Activated CD8-positive, alpha-beta T cell treated with anti-CD3 and anti-CD28 coated beads for 36 hours (primary cell): Measurements from ENCODE around the gene FBXO24. TPM values are rescaled to one million over a fixed set of nuclear protein-coding genes. Genes with fewer than 3 reads are reported as not detected.
"Not testable (repeated sequence)": the region's sequence is repeated elsewhere in the genome, so short reads cannot be mapped to it uniquely, and the experiment has no call there.

Experiments used
- ATAC-seq: fragments of 200-7000 bp; cut with Tn5 transposase; one replicate; pipeline ENCODE4 v1.10.0; 2021; ENCODE audit warnings: mild to moderate bottlenecking, moderate library complexity
- CTCF ChIA-PET: fragments of 350-600 bp; sonication (Branson Sonifier 250); formaldehyde crosslinking; loops from one replicate; lab custom pipeline; 2021; ENCODE audit warnings: antibody characterized with exemption; lab: Charles Lee
- POLR2A ChIA-PET: fragments of 350-600 bp; sonication (Branson Sonifier 250); formaldehyde crosslinking; loops from one replicate; lab custom pipeline; 2021; ENCODE audit warnings: antibody characterized with exemption; lab: Charles Lee
- DNase-seq: peaks from one replicate; pipeline ENCODE4 v3.0.0-alpha.2; 2020
- H3K27ac Mint-ChIP-seq: one replicate; pipeline ENCODE4 v1.8.0; 2021; ENCODE audit warnings: mild to moderate bottlenecking, mixed read lengths
- H3K27me3 Mint-ChIP-seq: one replicate; pipeline ENCODE4 v1.8.0; 2021; ENCODE audit warnings: mixed read lengths
- H3K36me3 Mint-ChIP-seq: one replicate; pipeline ENCODE4 v1.8.0; 2021; ENCODE audit warnings: low read depth, mixed read lengths
- H3K4me1 Mint-ChIP-seq: one replicate; pipeline ENCODE4 v1.8.0; 2021; ENCODE audit warnings: low read depth, mixed read lengths
- H3K4me3 Mint-ChIP-seq: one replicate; pipeline ENCODE4 v1.8.0; 2021; ENCODE audit warnings: mild to moderate bottlenecking, moderate library complexity, mixed read lengths
- H3K9me3 Mint-ChIP-seq: one replicate; pipeline ENCODE4 v1.8.0; 2021; ENCODE audit warnings: mixed read lengths
- CTCF ChIP-seq: fragments of 200-600 bp; IDR thresholded peaks from one replicate; pipeline ENCODE4 v1.8.0; 2022; ENCODE audit warnings: antibody characterized with exemption, mild to moderate bottlenecking
- intact Hi-C: fragments of 100-400 bp; cut with micrococcal nuclease; formaldehyde crosslinking; loops from one replicate; pipeline ENCODE4 v1.10.0; 2022
- total RNA-seq, 2 experiments: library from RNA; stranded (reverse); gene quantifications; one replicate each; pipeline ENCODE4 v1.2.3, GENCODE V29; 2021

Gene FBXO24
- total RNA-seq, 2 experiments from 2014 or later, result 1.4 to 1.5 TPM

GRCh38 chr7:100563100-100563564 lies 23.0 kb upstream of the FBXO24 start:
- Mint-ChIP-seq H3K36me3 (peaks cover 25% of the 10 kb centered on the region), H3K4me3 (no peak overlapping the region), H3K4me1 (peaks cover 21% of the 10 kb centered on the region), H3K9me3 (no peaks in the 10 kb centered on the region), H3K27me3 (no peaks in the 10 kb centered on the region), H3K27ac (no peak overlapping the region)
- POLR2A ChIA-PET, result interaction anchor here (1.2 to 2.6 kb wide), 3 partner anchors 17 to 85 kb away, joined by 3 to 7 read pairs (median 4); no protein-coding TSS in a partner anchor
- CTCF ChIA-PET, result interaction anchor here (1.3 to 4.7 kb wide), 19 partner anchors 9 to 162 kb away, joined by 3 to 39 read pairs (median 6); partner anchors contain the start of genes FBXO24, LRCH4, MOSPD3 and TSC22D4
- no peak for DNase-seq
- intact Hi-C loops, result no loop called here
- no peak for ATAC-seq
- TF ChIP-seq CTCF, result no peak

GRCh38 chr7:100563809-100564400 lies 22.2 kb upstream of the FBXO24 start:
- TF ChIP-seq CTCF, result peak; percentile 95
- no peak overlapping the region for H3K27ac Mint-ChIP-seq
- no peaks in the 10 kb centered on the region for H3K9me3 Mint-ChIP-seq
- H3K27me3 Mint-ChIP-seq, result no peaks in the 10 kb centered on the region
- CTCF ChIA-PET, result interaction anchor here (1.2 to 4.7 kb wide), 25 partner anchors 10 to 162 kb away, joined by 3 to 39 read pairs (median 5); partner anchors contain the start of genes AGFG2, FBXO24, LRCH4 and MOSPD3
- H3K36me3 Mint-ChIP-seq, result peaks cover 25% of the 10 kb centered on the region
- H3K4me3 Mint-ChIP-seq, result no peak overlapping the region
- ATAC-seq, result peak; percentile 76
- intact Hi-C loops, result no loop called here
- peaks cover 26% of the 10 kb centered on the region for H3K4me1 Mint-ChIP-seq
- POLR2A ChIA-PET, result interaction anchor here (1.0 to 2.6 kb wide), 6 partner anchors 13 to 142 kb away, joined by 3 to 7 read pairs (median 4); partner anchors contain the start of gene POP7
- DNase-seq, result peak; percentile 92

- Mint-ChIP-seq H3K4me1 (peaks cover 26% of the 10 kb centered on the region), H3K36me3 (peaks cover 20% of the 10 kb centered on the region)
- DNase-seq, ATAC-seq, H3K27ac Mint-ChIP-seq, intact Hi-C loops, H3K9me3 Mint-ChIP-seq, H3K27me3 Mint-ChIP-seq, H3K4me3 Mint-ChIP-seq: not testable (repeated sequence)
- CTCF ChIA-PET, result interaction anchor here (1.2 to 4.7 kb wide), 26 partner anchors 10 to 162 kb away, joined by 3 to 39 read pairs (median 5); partner anchors contain the start of genes AGFG2, FBXO24, LRCH4 and MOSPD3
- POLR2A ChIA-PET, result interaction anchor here (0.7 to 2.6 kb wide), 8 partner anchors 12 to 388 kb away, joined by 3 to 7 read pairs (median 4); partner anchors contain the start of genes AGFG2 and POP7
Observed at GRCh38 chr7:100564405-100564804, 21.7 kb upstream of the FBXO24 start.

- Mint-ChIP-seq H3K27me3 (no peaks in the 10 kb centered on the region), H3K4me1 (peaks cover 28% of the 10 kb centered on the region), H3K36me3 (peaks cover 17% of the 10 kb centered on the region), H3K9me3 (no peaks in the 10 kb centered on the region), H3K27ac (no peak overlapping the region), H3K4me3 (no peak overlapping the region)
- TF ChIP-seq CTCF, result no peak
- no peak for DNase-seq
- intact Hi-C loops, result no loop called here
- ChIA-PET POLR2A (interaction anchor here (0.7 to 2.6 kb wide), 6 partner anchors 18 to 388 kb away, joined by 3 to 7 read pairs (median 4); partner anchors contain the start of genes AGFG2 and POP7), CTCF (interaction anchor here (1.0 to 4.7 kb wide), 17 partner anchors 11 to 161 kb away, joined by 3 to 39 read pairs (median 6); partner anchors contain the start of genes AGFG2, FBXO24, LRCH4 and TSC22D4)
- no peak for ATAC-seq
Observed at GRCh38 chr7:100565133-100565571, 21.0 kb upstream of the FBXO24 start.

- H3K4me1 Mint-ChIP-seq, result peaks cover 32% of the 10 kb centered on the region
Observed at GRCh38 chr7:100566018-100566531, 20.1 kb upstream of the FBXO24 start.

More at GRCh38 chr7:100566018-100566531, 20.1 kb upstream of the FBXO24 start:
- Mint-ChIP-seq H3K27ac (peak overlapping the region; percentile 26), H3K9me3 (no peaks in the 10 kb centered on the region), H3K4me3 (no peak overlapping the region), H3K36me3 (peaks cover 14% of the 10 kb centered on the region), H3K27me3 (no peaks in the 10 kb centered on the region)
- DNase-seq (no peak), ATAC-seq (no peak)
- intact Hi-C loops, result no loop called here
- no peak for TF ChIP-seq CTCF
- ChIA-PET POLR2A (interaction anchor here (0.6 to 2.6 kb wide), 6 partner anchors 17 to 1033 kb away, joined by 3 to 7 read pairs (median 3); partner anchors contain the start of gene MOSPD3), CTCF (interaction anchor here (0.7 to 4.7 kb wide), 10 partner anchors 12 to 160 kb away, joined by 3 to 39 read pairs (median 12); partner anchors contain the start of genes FBXO24, LRCH4 and TSC22D4)
